H1 (cell line): Measurements from ENCODE around the gene LNPK. TPM values are rescaled to one million over a fixed set of nuclear protein-coding genes. Genes with fewer than 3 reads are reported as not detected.

Experiments used
- ATF2 ChIP-seq: IDR thresholded peaks from 2 replicates; pipeline ENCODE4 v1.6.1; 2012; ENCODE audit warnings: low read length, inconsistent platforms
- ATF3 ChIP-seq: IDR thresholded peaks from 2 replicates; pipeline ENCODE4 v1.6.1; 2011; ENCODE audit warnings: low read depth, mild to moderate bottlenecking, low read length; ENCODE audit not compliant: insufficient read depth
- BACH1 ChIP-seq: IDR thresholded peaks from 2 replicates; pipeline ENCODE4 v1.6.1; 2012; ENCODE audit warnings: low read length, improper control_type of control experiment
- CBX5 ChIP-seq: fragments of 300-800, 300-1000 bp; sonication (generic); IDR thresholded peaks from 2 replicates; pipeline ENCODE4 v1.7.1; 2016; ENCODE audit warnings: antibody characterized with exemption, low read length, low read depth
- CHD1 ChIP-seq: IDR thresholded peaks from 2 replicates; pipeline ENCODE4 v1.6.1; 2012; ENCODE audit warnings: low read depth, low read length, improper control_type of control experiment
- EZH2 ChIP-seq: fragments of 200-600 bp; sonication (generic); IDR thresholded peaks from 2 replicates; pipeline ENCODE4 v1.7.1; 2012; ENCODE audit warnings: low read depth, mild to moderate bottlenecking, moderate library complexity, low read length, inconsistent platforms; ENCODE audit not compliant: severe bottlenecking
- FOSL1 ChIP-seq: IDR thresholded peaks from 2 replicates; pipeline ENCODE4 v1.6.1; 2011; ENCODE audit warnings: mild to moderate bottlenecking, low read depth, low read length, moderate library complexity; ENCODE audit not compliant: insufficient read depth
- JUN ChIP-seq: IDR thresholded peaks from 2 replicates; pipeline ENCODE4 v1.6.1; 2011; ENCODE audit warnings: low read depth, mild to moderate bottlenecking, improper control_type of control experiment, low read length
- JUND ChIP-seq: IDR thresholded peaks from 2 replicates; pipeline ENCODE4 v1.6.1; 2011; ENCODE audit warnings: mild to moderate bottlenecking, improper control_type of control experiment, low read length
- NANOG ChIP-seq: IDR thresholded peaks from 2 replicates; pipeline ENCODE4 v1.6.1; 2011; ENCODE audit warnings: low read length, low read depth, mild to moderate bottlenecking, inconsistent platforms; ENCODE audit not compliant: insufficient read depth, poor library complexity, severe bottlenecking
- NRF1 ChIP-seq: IDR thresholded peaks from 2 replicates; pipeline ENCODE4 v1.6.1; 2011; ENCODE audit warnings: mild to moderate bottlenecking, low read depth, low read length, improper control_type of control experiment
- POLR2AphosphoS5 ChIP-seq: IDR thresholded peaks from 2 replicates; pipeline ENCODE4 v1.6.1; 2011; ENCODE audit warnings: low read depth, low read length
- RBBP5 ChIP-seq: IDR thresholded peaks from 2 replicates; pipeline ENCODE4 v1.7.1; 2012; ENCODE audit warnings: low read depth, mild to moderate bottlenecking, inconsistent platforms, low read length, moderate library complexity, borderline replicate concordance
- RFX5 ChIP-seq: IDR thresholded peaks from 2 replicates; pipeline ENCODE4 v1.6.1; 2011; ENCODE audit warnings: low read depth, low read length, improper control_type of control experiment, borderline replicate concordance
- RNF2 ChIP-seq: fragments of 200-900, 300-1000 bp; sonication (generic); IDR thresholded peaks from 2 replicates; pipeline ENCODE4 v1.7.1; 2016; ENCODE audit warnings: borderline replicate concordance, low read depth, mild to moderate bottlenecking, antibody characterized with exemption, low read length; ENCODE audit not compliant: poor library complexity, severe bottlenecking; ENCODE audit errors: missing control alignments
- SAP30 ChIP-seq: fragments of 300-600 bp; sonication (generic); IDR thresholded peaks from 2 replicates; pipeline ENCODE4 v1.7.1; 2012; ENCODE audit warnings: low read length, moderate library complexity, mild to moderate bottlenecking, inconsistent platforms; ENCODE audit not compliant: insufficient read depth, insufficient replicate concordance
- SIRT6 ChIP-seq: IDR thresholded peaks from one replicate; pipeline ENCODE4 v1.7.1; 2012; ENCODE audit warnings: low read length, inconsistent platforms
- SP1 ChIP-seq: IDR thresholded peaks from 2 replicates; pipeline ENCODE4 v1.6.1; 2011; ENCODE audit warnings: low read depth, low read length
- SP2 ChIP-seq: IDR thresholded peaks from 2 replicates; pipeline ENCODE4 v1.6.1; 2012; ENCODE audit warnings: mild to moderate bottlenecking, low read length, inconsistent platforms
- SP4 ChIP-seq: IDR thresholded peaks from 2 replicates; pipeline ENCODE4 v1.6.1; 2012; ENCODE audit warnings: low read length, inconsistent platforms
- TAF1 ChIP-seq: IDR thresholded peaks from 2 replicates; pipeline ENCODE4 v1.6.1; 2011; ENCODE audit warnings: mild to moderate bottlenecking, low read depth, low read length
- TAF7 ChIP-seq: optimal IDR thresholded peaks from 2 replicates; pipeline ENCODE3; 2011; ENCODE audit warnings: low read depth, mild to moderate bottlenecking, inconsistent platforms, low read length, moderate library complexity, borderline replicate concordance
- YY1 ChIP-seq: IDR thresholded peaks from 2 replicates; pipeline ENCODE4 v1.6.1; 2011; ENCODE audit warnings: low read depth, mild to moderate bottlenecking, low read length
- polyA plus RNA-seq, 7 experiments: library from polyadenylated mRNA; depleted of rRNA in 3 of 7; stranded (reverse) in 5 of 7; unstranded in 2 of 7; fragments of >200 nt in 5 of 7; fragments of 200-250 nt in 2 of 7; gene quantifications; 1 replicate in 5 of 7; 2 replicates in 1 of 7; 4 replicates in 1 of 7; pipeline versions ENCODE4 v1.2.1 to v1.2.3, GENCODE V29; 2011 to 2013; ENCODE audit warnings: missing spikeins in 2 of 7, mixed read lengths in 2 of 7
- total RNA-seq: library from RNA; stranded (reverse); fragmentation: NEBNext Ultra II Directional; extraction: Animal tissue kit (Norgen Biotek cat#: 25700); gene quantifications from 2 replicates; pipeline ENCODE4 v1.2.1, GENCODE V29; 2021

Gene LNPK
- total and polyA plus RNA-seq, 2 of the 8 experiments (the other 6 are each of a cell fraction or from before 2014, with no cell fraction given), result 3.1 to 10.3 TPM

GRCh38 chr2:176001916-176002687 is at the start of gene LNPK (continued):
- TF ChIP-seq RBBP5 (0 out of 2 replicates have a peak, but pooled peaks have one; percentile 18), CHD1 (no peak), TAF7 (no peak), JUN (no peak), POLR2AphosphoS5 (no peak), EZH2 (peak; percentile 20), NRF1 (no peak), ATF3 (peak; percentile 73), RNF2 (no peak), FOSL1 (no peak), RFX5 (no peak), NANOG (no peak), ATF2 (no peak), TAF1 (peak; percentile 81), CBX5 (no peak), BACH1 (no peak), SP4 (no peak), SAP30 (no peak), SP1 (0 out of 2 replicates have a peak, but pooled peaks have one; percentile 7), JUND (no peak), YY1 (no peak), SIRT6 (no peak), SP2 (no peak)
